Skeletal muscle satellite cell (primary cell): Measurements from ENCODE around the gene PDIA5.

Source experiments
- H3K27me3 ChIP-seq: 2 replicates; pipeline ENCODE4 v1.7.0; 2013; ENCODE audit warnings: low read length; ENCODE audit not compliant: control insufficient read depth, insufficient read depth
- H3K36me3 ChIP-seq: 2 replicates; pipeline ENCODE4 v1.7.0; 2013; ENCODE audit warnings: mild to moderate bottlenecking, control low read depth, low read length; ENCODE audit not compliant: insufficient read depth
- H3K4me1 ChIP-seq: 2 replicates; pipeline ENCODE4 v1.7.0; 2013; ENCODE audit warnings: low read length; ENCODE audit not compliant: control insufficient read depth, insufficient read depth
- H3K4me2 ChIP-seq: 2 replicates; pipeline ENCODE4 v1.7.0; 2013; ENCODE audit warnings: mild to moderate bottlenecking, low read length
- H3K4me3 ChIP-seq: 2 replicates; pipeline ENCODE4 v1.7.0; 2013; ENCODE audit warnings: low read length
- H3K9ac ChIP-seq: 2 replicates; pipeline ENCODE4 v1.7.0; 2013; ENCODE audit warnings: mild to moderate bottlenecking, low read depth, low read length, moderate library complexity
- H3K9me3 ChIP-seq: replicated peaks from 2 replicates; pipeline ENCODE4 v1.7.0; 2013; ENCODE audit warnings: mild to moderate bottlenecking, control low read depth, low read length

PDIA5 gene

GRCh38 chr3:123061856-123062255 is 5.0 kb upstream of the PDIA5 start:
- Histone ChIP-seq H3K27me3 (peaks cover 33% of the 10 kb centered on the region), H3K36me3 (no peaks in the 10 kb centered on the region), H3K4me2 (no peak overlapping the region), H3K4me3 (no peak overlapping the region), H3K4me1 (peaks cover 8% of the 10 kb centered on the region), H3K9ac (no peak overlapping the region), H3K9me3 (no peaks in the 10 kb centered on the region)

GRCh38 chr3:123063034-123063433 is 3.8 kb upstream of the PDIA5 start:
- no peaks in the 10 kb centered on the region for H3K9me3 ChIP-seq
- H3K9ac ChIP-seq, result no peak overlapping the region
- no peak overlapping the region for H3K4me2 ChIP-seq
- H3K4me1 ChIP-seq, result peaks cover 6% of the 10 kb centered on the region
- H3K4me3 ChIP-seq, result no peak overlapping the region
- no peaks in the 10 kb centered on the region for H3K36me3 ChIP-seq
- H3K27me3 ChIP-seq, result peaks cover 33% of the 10 kb centered on the region

GRCh38 chr3:123064506-123064905 is 2.3 kb upstream of the PDIA5 start:
- H3K4me3 ChIP-seq, result no peak overlapping the region
- peaks cover 30% of the 10 kb centered on the region for H3K27me3 ChIP-seq
- no peak overlapping the region for H3K9ac ChIP-seq
- H3K4me1 ChIP-seq, result peaks cover 15% of the 10 kb centered on the region
- no peaks in the 10 kb centered on the region for H3K36me3 ChIP-seq
- H3K4me2 ChIP-seq, result no peak overlapping the region
- no peaks in the 10 kb centered on the region for H3K9me3 ChIP-seq

- Histone ChIP-seq H3K9ac (no peak overlapping the region), H3K4me3 (no peak overlapping the region), H3K4me2 (no peak overlapping the region), H3K4me1 (peaks cover 15% of the 10 kb centered on the region), H3K36me3 (no peaks in the 10 kb centered on the region), H3K9me3 (no peaks in the 10 kb centered on the region), H3K27me3 (peaks cover 27% of the 10 kb centered on the region)
These were observed 1.9 kb upstream of the PDIA5 start for GRCh38 chr3:123064914-123065313.

- H3K9me3 ChIP-seq, result no peaks in the 10 kb centered on the region
- no peaks in the 10 kb centered on the region for H3K36me3 ChIP-seq
- H3K27me3 ChIP-seq, result peaks cover 20% of the 10 kb centered on the region
- H3K4me2 ChIP-seq, result peak overlapping the region; percentile 93
- H3K4me1 ChIP-seq, result peaks cover 15% of the 10 kb centered on the region
- H3K4me3 ChIP-seq, result peak overlapping the region; percentile 98
- peak overlapping the region; percentile 89 for H3K9ac ChIP-seq
These were observed 278 bp upstream of the PDIA5 start for GRCh38 chr3:123066599-123066895.

GRCh38 chr3:123067689-123068600 is 1.1 kb downstream of the PDIA5 start:
- Histone ChIP-seq H3K9me3 (no peaks in the 10 kb centered on the region), H3K4me1 (peaks cover 15% of the 10 kb centered on the region), H3K4me3 (peak overlapping the region; percentile 98), H3K36me3 (no peaks in the 10 kb centered on the region), H3K4me2 (peak overlapping the region; percentile 93), H3K27me3 (peaks cover 10% of the 10 kb centered on the region), H3K9ac (peak overlapping the region; percentile 89)

GRCh38 chr3:123068601-123069381 is 2.0 kb downstream of the PDIA5 start:
- no peak overlapping the region for H3K9ac ChIP-seq
- H3K4me2 ChIP-seq, result peak overlapping the region; percentile 93
- no peaks in the 10 kb centered on the region for H3K9me3 ChIP-seq
- peaks cover 7% of the 10 kb centered on the region for H3K27me3 ChIP-seq
- peaks cover 15% of the 10 kb centered on the region for H3K4me1 ChIP-seq
- H3K36me3 ChIP-seq, result no peaks in the 10 kb centered on the region
- peak overlapping the region; percentile 98 for H3K4me3 ChIP-seq

GRCh38 chr3:123070510-123070909 is 3.7 kb downstream of the PDIA5 start:
- H3K9ac ChIP-seq, result no peak overlapping the region
- H3K4me1 ChIP-seq, result peaks cover 20% of the 10 kb centered on the region
- no peak overlapping the region for H3K4me3 ChIP-seq
- H3K36me3 ChIP-seq, result no peaks in the 10 kb centered on the region
- H3K4me2 ChIP-seq, result no peak overlapping the region
- no peaks in the 10 kb centered on the region for H3K9me3 ChIP-seq
- H3K27me3 ChIP-seq, result no peaks in the 10 kb centered on the region

- Histone ChIP-seq H3K36me3 (no peaks in the 10 kb centered on the region), H3K9ac (no peak overlapping the region), H3K4me1 (peaks cover 21% of the 10 kb centered on the region), H3K27me3 (no peaks in the 10 kb centered on the region), H3K4me3 (no peak overlapping the region), H3K4me2 (no peak overlapping the region), H3K9me3 (no peaks in the 10 kb centered on the region)
These were observed 4.3 kb downstream of the PDIA5 start for GRCh38 chr3:123071146-123071545.

- H3K4me2 ChIP-seq, result no peak overlapping the region
- H3K9me3 ChIP-seq, result no peaks in the 10 kb centered on the region
- H3K27me3 ChIP-seq, result no peaks in the 10 kb centered on the region
- H3K4me3 ChIP-seq, result no peak overlapping the region
- H3K9ac ChIP-seq, result no peak overlapping the region
- H3K4me1 ChIP-seq, result peaks cover 19% of the 10 kb centered on the region
- H3K36me3 ChIP-seq, result no peaks in the 10 kb centered on the region
These were observed 4.8 kb downstream of the PDIA5 start for GRCh38 chr3:123071581-123071980.

- Histone ChIP-seq H3K4me1 (peaks cover 17% of the 10 kb centered on the region), H3K4me3 (no peak overlapping the region)
These were observed 5.3 kb downstream of the PDIA5 start for GRCh38 chr3:123072152-123072551.

More at GRCh38 chr3:123072152-123072551, 5.3 kb downstream of the PDIA5 start:
- Histone ChIP-seq H3K9ac (no peak overlapping the region), H3K27me3 (no peaks in the 10 kb centered on the region), H3K36me3 (no peaks in the 10 kb centered on the region), H3K4me2 (no peak overlapping the region), H3K9me3 (no peaks in the 10 kb centered on the region)
